OCI-LY3 (cell line): Measurements from ENCODE around the gene DCC.
A peak's percentile ranks its signal among the peaks of the same experiment; 100 is the strongest.

Experiments
- H2AFZ ChIP-seq: fragments of 200-600, 300-600 bp; shearing (Covaris generic); 2 replicates; pipeline ENCODE4 v1.6.0; 2014; ENCODE audit warnings: antibody characterized with exemption, low read depth, low read length
- H3K27ac ChIP-seq: fragments of 200-600, 300-600 bp; sonication (generic); 2 replicates; pipeline ENCODE4 v1.5.1; 2014; ENCODE audit warnings: mild to moderate bottlenecking, low read length, moderate library complexity, mixed read lengths
- H3K27me3 ChIP-seq: fragments of 200-600, 300-600 bp; sonication (generic); 2 replicates; pipeline ENCODE4 v1.6.1; 2014; ENCODE audit warnings: low read depth, low read length, mixed read lengths
- H3K36me3 ChIP-seq: fragments of 200-600, 300-600 bp; sonication (generic); replicated peaks from 2 replicates; pipeline ENCODE3; 2014; ENCODE audit warnings: low read depth, low read length, mixed read lengths
- H3K4me1 ChIP-seq: fragments of 300-600, 200-600 bp; sonication (generic); 2 replicates; pipeline ENCODE4 v1.6.1; 2014; ENCODE audit warnings: low read length, mixed read lengths
- H3K4me2 ChIP-seq: fragments of 200-600, 300-600 bp; sonication (generic); 2 replicates; pipeline ENCODE4 v1.6.1; 2014; ENCODE audit warnings: low read length, mixed read lengths
- H3K4me3 ChIP-seq: fragments of 300-600, 200-600 bp; sonication (generic); 2 replicates; pipeline ENCODE4 v1.5.1; 2014; ENCODE audit warnings: antibody characterized with exemption, mild to moderate bottlenecking, low read length, moderate library complexity
- H3K79me2 ChIP-seq: fragments of 300-600, 200-600 bp; shearing (Covaris generic); 2 replicates; pipeline ENCODE4 v1.6.1; 2014; ENCODE audit warnings: mild to moderate bottlenecking, low read length, mixed read lengths
- H3K9ac ChIP-seq: fragments of 300-600, 200-600 bp; shearing (Covaris generic); 2 replicates; pipeline ENCODE4 v1.6.0; 2014; ENCODE audit warnings: mild to moderate bottlenecking, low read length, moderate library complexity
- H3K9me3 ChIP-seq: fragments of 200-600, 300-600 bp; shearing (Covaris generic); 2 replicates; pipeline ENCODE4 v1.6.1; 2014; ENCODE audit warnings: low read length, mixed read lengths; ENCODE audit not compliant: insufficient read depth
- H4K20me1 ChIP-seq: fragments of 200-600, 300-600 bp; sonication (generic); 2 replicates; pipeline ENCODE4 v1.6.1; 2016; ENCODE audit warnings: low read length, mixed read lengths; ENCODE audit not compliant: insufficient read depth
- CTCF ChIP-seq: fragments of 200-600, 300-600 bp; sonication (generic); IDR thresholded peaks from 2 replicates; pipeline ENCODE4 v1.5.1; 2014; ENCODE audit warnings: antibody characterized with exemption, low read length, low read depth
- EZH2phosphoT487 ChIP-seq: fragments of 200-600 bp; shearing (Covaris generic); IDR thresholded peaks from 2 replicates; pipeline ENCODE4 v1.6.1; 2018; ENCODE audit warnings: antibody characterized with exemption, mixed run types, low read depth

The DCC gene

GRCh38 chr18:52971097-52971496, 631.1 kb downstream of the DCC start:
- TF ChIP-seq EZH2phosphoT487 (no peak), CTCF (no peak)

GRCh38 chr18:52979892-52980291, 639.9 kb downstream of the DCC start:
- H4K20me1 ChIP-seq: no peaks in the 10 kb centered on the region
- H3K27me3 ChIP-seq: no peaks in the 10 kb centered on the region
- no peaks in the 10 kb centered on the region for H3K36me3 ChIP-seq
- TF ChIP-seq CTCF (no peak), EZH2phosphoT487 (no peak)
- H3K4me2 ChIP-seq: no peak overlapping the region
- no peaks in the 10 kb centered on the region for H3K9me3 ChIP-seq
- no peak overlapping the region for H3K4me3 ChIP-seq
- no peaks in the 10 kb centered on the region for H3K79me2 ChIP-seq
- H3K4me1 ChIP-seq: no peaks in the 10 kb centered on the region
- H3K9ac ChIP-seq: no peak overlapping the region
- no peak overlapping the region for H2AFZ ChIP-seq
- H3K27ac ChIP-seq: no peak overlapping the region

More at GRCh38 chr18:52971097-52971496, 631.1 kb downstream of the DCC start:
- Histone ChIP-seq H3K4me3 (no peak overlapping the region), H3K9ac (no peak overlapping the region), H3K27ac (no peak overlapping the region), H4K20me1 (no peaks in the 10 kb centered on the region), H3K4me2 (no peak overlapping the region), H2AFZ (no peak overlapping the region), H3K36me3 (no peaks in the 10 kb centered on the region), H3K79me2 (no peaks in the 10 kb centered on the region), H3K27me3 (no peaks in the 10 kb centered on the region), H3K9me3 (no peaks in the 10 kb centered on the region), H3K4me1 (no peaks in the 10 kb centered on the region)

GRCh38 chr18:52991246-52991645, 651.2 kb downstream of the DCC start:
- no peak overlapping the region for H3K4me2 ChIP-seq
- no peak overlapping the region for H3K4me3 ChIP-seq
- H2AFZ ChIP-seq: no peak overlapping the region
- 0 out of 2 replicates have a peak, but pooled peaks cover 6% of the 10 kb centered on the region for H3K4me1 ChIP-seq
- H3K9me3 ChIP-seq: no peaks in the 10 kb centered on the region
- H3K9ac ChIP-seq: no peak overlapping the region
- no peaks in the 10 kb centered on the region for H3K79me2 ChIP-seq
- H3K27ac ChIP-seq: no peak overlapping the region
- TF ChIP-seq CTCF: no peak
- no peak for TF ChIP-seq EZH2phosphoT487
- H3K36me3 ChIP-seq: no peaks in the 10 kb centered on the region
- H4K20me1 ChIP-seq: no peaks in the 10 kb centered on the region
- peaks cover 8% of the 10 kb centered on the region for H3K27me3 ChIP-seq

GRCh38 chr18:52992041-52992440, 652.0 kb downstream of the DCC start:
- H3K4me3 ChIP-seq: no peak overlapping the region
- TF ChIP-seq CTCF: peak; percentile 86
- TF ChIP-seq EZH2phosphoT487: no peak
- H4K20me1 ChIP-seq: no peaks in the 10 kb centered on the region
- 0 out of 2 replicates have a peak, but pooled peaks cover 6% of the 10 kb centered on the region for H3K4me1 ChIP-seq
- no peaks in the 10 kb centered on the region for H3K79me2 ChIP-seq
- H3K27ac ChIP-seq: no peak overlapping the region
- H3K9me3 ChIP-seq: no peaks in the 10 kb centered on the region
- peak overlapping the region; percentile 16 for H3K4me2 ChIP-seq
- H3K36me3 ChIP-seq: no peaks in the 10 kb centered on the region
- H3K27me3 ChIP-seq: peaks cover 8% of the 10 kb centered on the region
- H3K9ac ChIP-seq: no peak overlapping the region
- H2AFZ ChIP-seq: no peak overlapping the region
